ENCODE measurements around the gene SPRTN.

The SPRTN gene

GRCh38 chr1:231332761-231333160 is 5.3 kb upstream of the SPRTN start:
- H4K20me1 ChIP-seq: peaks cover 36 to 85% (median 64%) of the 10 kb centered on the region in 11 experiments
- H3K4me3 ChIP-seq: peak overlapping the region in 1 of 10 experiments; percentile 92; a peak in 1 of 20 replicates
- H3K9me3 ChIP-seq (replicated peaks in 1 of 11): no peaks in the 10 kb centered on the region
- H3K4me2 ChIP-seq: peak overlapping the region; percentile 52 to 100 (median 98); a peak in 20 of 22 replicates
- peak overlapping the region in 1 of 11 experiments; percentile 94; a peak in 1 of 22 replicates for H3K9ac ChIP-seq
- TF ChIP-seq Cebpa-rat (IDR thresholded peaks at IDR 0.05): no peak
- peaks cover 0 to 35% (median 11%) of the 10 kb centered on the region in 11 experiments; a peak in 8 of 22 replicates for H3K36me3 ChIP-seq
- H3K4me1 ChIP-seq: peaks cover 35 to 52% (median 43%) of the 10 kb centered on the region in 10 experiments
- no peak overlapping the region for H3K27ac ChIP-seq
- H3K27me3 ChIP-seq: no peaks in the 10 kb centered on the region

- H3K27ac ChIP-seq: no peak overlapping the region
- H3K27me3 ChIP-seq: no peaks in the 10 kb centered on the region
- H3K4me3 ChIP-seq: peak overlapping the region; percentile 80 to 99 (median 88)
- peaks cover 36 to 55% (median 45%) of the 10 kb centered on the region in 10 experiments for H3K4me1 ChIP-seq
- no peaks in the 10 kb centered on the region for H3K9me3 ChIP-seq (replicated peaks in 1 of 11)
- H3K36me3 ChIP-seq: peaks cover 0 to 35% (median 11%) of the 10 kb centered on the region in 11 experiments; a peak in 8 of 22 replicates
- no peak for TF ChIP-seq Cebpa-rat (IDR thresholded peaks at IDR 0.05)
- H4K20me1 ChIP-seq: peaks cover 36 to 77% (median 65%) of the 10 kb centered on the region in 11 experiments
- peak overlapping the region; percentile 0 to 95 (median 54); a peak in 18 of 22 replicates for H3K9ac ChIP-seq
- H3K4me2 ChIP-seq: peak overlapping the region; percentile 93 to 100 (median 99)
These were observed 3.9 kb upstream of the SPRTN start for GRCh38 chr1:231334079-231334666.

GRCh38 chr1:231334952-231335351 is 3.1 kb upstream of the SPRTN start:
- Histone ChIP-seq H3K27ac (no peak overlapping the region), H3K4me2 (peak overlapping the region; percentile 93 to 100 (median 99)), H3K9ac (peak overlapping the region in 10 of 11 experiments; percentile 49 to 95 (median 73); a peak in 18 of 22 replicates), H4K20me1 (peaks cover 36 to 80% (median 64%) of the 10 kb centered on the region in 11 experiments), H3K27me3 (no peaks in the 10 kb centered on the region), H3K36me3 (peaks cover 0 to 35% (median 13%) of the 10 kb centered on the region in 11 experiments; a peak in 10 of 22 replicates), H3K4me3 (peak overlapping the region; percentile 80 to 99 (median 88)), H3K9me3 (replicated peaks in 1 of 11) (no peaks in the 10 kb centered on the region), H3K4me1 (peaks cover 39 to 63% (median 53%) of the 10 kb centered on the region in 10 experiments)
- TF ChIP-seq Cebpa-rat (IDR thresholded peaks at IDR 0.05): no peak

GRCh38 chr1:231335663-231336602 is 2.2 kb upstream of the SPRTN start:
- H3K4me1 ChIP-seq: peaks cover 42 to 67% (median 59%) of the 10 kb centered on the region in 10 experiments
- no peak for TF ChIP-seq Cebpa-rat (IDR thresholded peaks at IDR 0.05)
- no peaks in the 10 kb centered on the region for H3K27me3 ChIP-seq
- H3K36me3 ChIP-seq: peaks cover 7 to 36% (median 16%) of the 10 kb centered on the region in 11 experiments; a peak in 11 of 22 replicates
- peak overlapping the region; percentile 85 to 96 (median 92) for H3K9ac ChIP-seq
- H3K4me2 ChIP-seq: peak overlapping the region; percentile 93 to 100 (median 99)
- H3K4me3 ChIP-seq: peak overlapping the region; percentile 80 to 99 (median 88)
- H4K20me1 ChIP-seq: peaks cover 36 to 81% (median 62%) of the 10 kb centered on the region in 11 experiments
- H3K9me3 ChIP-seq (replicated peaks in 1 of 11): no peaks in the 10 kb centered on the region
- peak overlapping the region in 7 of 11 experiments; percentile 82 to 94 (median 89); a peak in 7 of 22 replicates for H3K27ac ChIP-seq

- peak overlapping the region; percentile 79 to 94 (median 87); a peak in 21 of 22 replicates for H3K27ac ChIP-seq
- H3K9me3 ChIP-seq (replicated peaks in 1 of 11): no peaks in the 10 kb centered on the region
- H3K9ac ChIP-seq: peak overlapping the region; percentile 85 to 96 (median 92)
- no peaks in the 10 kb centered on the region for H3K27me3 ChIP-seq
- H3K36me3 ChIP-seq: peaks cover 14 to 33% (median 23%) of the 10 kb centered on the region in 11 experiments; a peak in 18 of 22 replicates
- peak overlapping the region; percentile 93 to 100 (median 99) for H3K4me2 ChIP-seq
- no peak for TF ChIP-seq Cebpa-rat (IDR thresholded peaks at IDR 0.05)
- peak overlapping the region; percentile 80 to 99 (median 88) for H3K4me3 ChIP-seq
- H3K4me1 ChIP-seq: peaks cover 42 to 65% (median 59%) of the 10 kb centered on the region in 10 experiments
- H4K20me1 ChIP-seq: peaks cover 36 to 74% (median 56%) of the 10 kb centered on the region in 11 experiments
These were observed 1.0 kb upstream of the SPRTN start for GRCh38 chr1:231337043-231337471.

GRCh38 chr1:231337472-231338269 is 422 bp upstream of the SPRTN start, which contains the start of gene EXOC8:
TSS of gene EXOC8 (minus strand) at chr1:231337852. CDS start at chr1:231337745, 107 bp downstream.
- Histone ChIP-seq H3K9ac (peak within 1 kb of the TSS; percentile 85 to 96 (median 92)), H3K27ac (peak within 1 kb of the TSS; percentile 79 to 94 (median 87)), H3K36me3 (peaks cover 16 to 35% (median 27%) of the 10 kb centered on the region in 11 experiments), H3K4me2 (peak within 1 kb of the TSS; percentile 93 to 100 (median 99)), H4K20me1 (peaks cover 36 to 71% (median 50%) of the 10 kb centered on the region in 11 experiments), H3K27me3 (no peaks in the 10 kb centered on the region), H3K4me1 (peaks cover 42 to 60% (median 57%) of the 10 kb centered on the region in 10 experiments), H3K9me3 (replicated peaks in 1 of 11) (no peaks in the 10 kb centered on the region), H3K4me3 (peak within 1 kb of the TSS; percentile 80 to 99 (median 88))
- no peak for TF ChIP-seq Cebpa-rat (IDR thresholded peaks at IDR 0.05)

GRCh38 chr1:231340328-231341013 is 2.4 kb downstream of the SPRTN start:
- Histone ChIP-seq H3K4me3 (no peak overlapping the region), H3K36me3 (peaks cover 29 to 56% (median 44%) of the 10 kb centered on the region in 11 experiments), H3K27me3 (no peaks in the 10 kb centered on the region), H3K4me2 (peak overlapping the region in 9 of 11 experiments; percentile 86 to 99 (median 93); a peak in 13 of 22 replicates), H3K9ac (peak overlapping the region in 2 of 11 experiments; percentile 92 to 94; a peak in 3 of 22 replicates), H3K4me1 (peaks cover 25 to 32% (median 30%) of the 10 kb centered on the region in 10 experiments), H4K20me1 (peaks cover 16 to 48% (median 26%) of the 10 kb centered on the region in 11 experiments), H3K27ac (no peak overlapping the region), H3K9me3 (replicated peaks in 1 of 11) (no peaks in the 10 kb centered on the region)
- TF ChIP-seq Cebpa-rat (IDR thresholded peaks at IDR 0.05): no peak
